CD4-positive, CD25-positive, alpha-beta regulatory T cell (primary cell): Measurements from ENCODE around the gene C6orf15. TPM values are rescaled to one million over a fixed set of nuclear protein-coding genes. Genes with fewer than 3 reads are reported as not detected.

Experiments
- ATAC-seq, 2 donors: fragments of 150-1000 bp; cut with Tn5 transposase; one replicate each; pipeline ENCODE4 v1.10.0; 2021; ENCODE audit warnings: low read depth in 2 of 2, moderate number of reproducible peaks in 2 of 2, moderate library complexity in 1 of 2
- DNase-seq, 3 donors: peaks; one replicate each; pipeline versions ENCODE4 v3.0.0 to v3.0.0-alpha.2; 2012 to 2022; ENCODE audit warnings: mixed read lengths in 1 of 3
- H3K27ac ChIP-seq: one replicate; pipeline ENCODE4 v1.7.0; 2013; ENCODE audit warnings: mild to moderate bottlenecking, low read length; ENCODE audit not compliant: insufficient read depth, poor library complexity, severe bottlenecking
- H3K27me3 ChIP-seq: one replicate; pipeline ENCODE4 v1.7.0; 2013; ENCODE audit warnings: low read length; ENCODE audit not compliant: control insufficient read depth, insufficient read depth
- H3K36me3 ChIP-seq: one replicate; pipeline ENCODE4 v1.7.0; 2013; ENCODE audit warnings: mild to moderate bottlenecking, low read length, moderate library complexity; ENCODE audit not compliant: control insufficient read depth, insufficient read depth
- H3K4me1 ChIP-seq: 2 replicates; pipeline ENCODE4 v1.7.0; 2013; ENCODE audit warnings: mild to moderate bottlenecking, low read length; ENCODE audit not compliant: insufficient read depth, control insufficient read depth, poor library complexity, severe bottlenecking
- H3K4me3 ChIP-seq: one replicate; pipeline ENCODE4 v1.7.0; 2013; ENCODE audit warnings: low read depth, mild to moderate bottlenecking, low read length, moderate library complexity
- H3K9me3 ChIP-seq, 2 experiments: 1 replicate in 1 of 2; 2 replicates in 1 of 2; pipeline ENCODE4 v1.7.0; 2013; ENCODE audit warnings: low read length in 2 of 2, mild to moderate bottlenecking in 1 of 2, moderate library complexity in 1 of 2; ENCODE audit not compliant: control insufficient read depth in 2 of 2
- H3K27ac Mint-ChIP-seq, 3 donors: one replicate each; pipeline ENCODE4 v1.8.0; 2020 to 2022; ENCODE audit warnings: mild to moderate bottlenecking in 3 of 3, mixed read lengths in 3 of 3, moderate library complexity in 2 of 3
- H3K27me3 Mint-ChIP-seq: one replicate; pipeline ENCODE4 v1.8.0; 2022; ENCODE audit warnings: mild to moderate bottlenecking, mixed read lengths
- H3K36me3 Mint-ChIP-seq: one replicate; pipeline ENCODE4 v1.8.0; 2020; ENCODE audit warnings: mixed read lengths
- H3K4me1 Mint-ChIP-seq, 4 donors: one replicate each; pipeline ENCODE4 v1.8.0; 2020 to 2022; ENCODE audit warnings: mixed read lengths in 4 of 4, mild to moderate bottlenecking in 1 of 4
- H3K4me3 Mint-ChIP-seq, 4 donors: one replicate each; pipeline ENCODE4 v1.8.0; 2020 to 2022; ENCODE audit warnings: mild to moderate bottlenecking in 4 of 4, mixed read lengths in 4 of 4, moderate library complexity in 3 of 4
- H3K9me3 Mint-ChIP-seq, 7 donors: one replicate each; pipeline ENCODE4 v1.8.0; 2020 to 2022; ENCODE audit warnings: mixed read lengths in 7 of 7, mild to moderate bottlenecking in 3 of 7, moderate library complexity in 2 of 7
- polyA plus RNA-seq, 4 donors: library from polyadenylated mRNA; unstranded; fragments of 300-500 nt; fragmentation: Illumina TruSeq; gene quantifications; one replicate each; pipeline ENCODE4 v1.2.3, GENCODE V29; 2021
- total RNA-seq: library from RNA; stranded (reverse); gene quantifications from one replicate; pipeline ENCODE4 v1.2.3, GENCODE V29; 2022

Gene C6orf15
- total and polyA plus RNA-seq, 5 donors from 2014 or later: not detected

GRCh38 chr6:31120151-31120915 lies 8.0 kb upstream of the C6orf15 start, which contains the start of gene CDSN:
TSS of gene CDSN (minus strand) at chr6:31120446. CDS start at chr6:31120419, 27 bp downstream.
- Mint-ChIP-seq H3K27me3 (peaks cover 12% of the 10 kb centered on the region), H3K4me3 (no peak within 1 kb of the TSS), H3K36me3 (no peaks in the 10 kb centered on the region), H3K27ac (no peak within 1 kb of the TSS), H3K4me1 (no peaks in the 10 kb centered on the region), H3K9me3 (peaks cover 0 to 1% (median 0%) of the 10 kb centered on the region in 7 donors)
- no peaks in the 10 kb centered on the region for H3K36me3 ChIP-seq
- ATAC-seq (no peak), DNase-seq (no peak)
- H3K9me3 ChIP-seq: no peaks in the 10 kb centered on the region
- H3K27me3 ChIP-seq: no peaks in the 10 kb centered on the region
- H3K27ac ChIP-seq: no peak within 1 kb of the TSS
- H3K4me3 ChIP-seq: no peak within 1 kb of the TSS
- no peaks in the 10 kb centered on the region for H3K4me1 ChIP-seq

GRCh38 chr6:31118178-31118577 lies 5.8 kb upstream of the C6orf15 start:
- H3K27me3 ChIP-seq: no peaks in the 10 kb centered on the region
- H3K9me3 Mint-ChIP-seq: peaks cover 0 to 1% (median 0%) of the 10 kb centered on the region in 7 donors
- no peaks in the 10 kb centered on the region for H3K36me3 ChIP-seq
- H3K9me3 ChIP-seq: no peaks in the 10 kb centered on the region
- peaks cover 16% of the 10 kb centered on the region for H3K27me3 Mint-ChIP-seq
- H3K4me3 ChIP-seq: no peak overlapping the region
- H3K4me1 Mint-ChIP-seq: peaks cover 0 to 8% (median 1%) of the 10 kb centered on the region in 4 donors
- no peaks in the 10 kb centered on the region for H3K36me3 Mint-ChIP-seq
- H3K4me3 Mint-ChIP-seq: no peak overlapping the region
- no peaks in the 10 kb centered on the region for H3K4me1 ChIP-seq
- H3K27ac Mint-ChIP-seq: peak overlapping the region in 1 of 3 donors; percentile 44
- no peak for DNase-seq
- H3K27ac ChIP-seq: no peak overlapping the region
- no peak for ATAC-seq

GRCh38 chr6:31116661-31117385 lies 4.4 kb upstream of the C6orf15 start:
- Histone ChIP-seq H3K27ac (no peak overlapping the region), H3K4me3 (no peak overlapping the region), H3K4me1 (no peaks in the 10 kb centered on the region), H3K9me3 (no peaks in the 10 kb centered on the region), H3K27me3 (no peaks in the 10 kb centered on the region), H3K36me3 (no peaks in the 10 kb centered on the region)
- H3K27me3 Mint-ChIP-seq: peaks cover 14% of the 10 kb centered on the region
- DNase-seq: no peak
- H3K9me3 Mint-ChIP-seq: no peaks in the 10 kb centered on the region
- H3K4me3 Mint-ChIP-seq: no peak overlapping the region
- peaks cover 0 to 8% (median 1%) of the 10 kb centered on the region in 4 donors for H3K4me1 Mint-ChIP-seq
- no peaks in the 10 kb centered on the region for H3K36me3 Mint-ChIP-seq
- H3K27ac Mint-ChIP-seq: peak overlapping the region in 1 of 3 donors; percentile 26
- no peak for ATAC-seq

- Histone ChIP-seq H3K27ac (no peak overlapping the region), H3K4me3 (no peak overlapping the region), H3K27me3 (no peaks in the 10 kb centered on the region), H3K36me3 (no peaks in the 10 kb centered on the region), H3K9me3 (no peaks in the 10 kb centered on the region), H3K4me1 (no peaks in the 10 kb centered on the region)
- Mint-ChIP-seq H3K36me3 (no peaks in the 10 kb centered on the region), H3K27ac (no peak overlapping the region), H3K27me3 (peaks cover 11% of the 10 kb centered on the region), H3K9me3 (no peaks in the 10 kb centered on the region), H3K4me1 (peaks cover 0 to 8% (median 1%) of the 10 kb centered on the region in 4 donors), H3K4me3 (no peak overlapping the region)
- ATAC-seq (no peak), DNase-seq (no peak)
Measured at GRCh38 chr6:31115941-31116560, 3.7 kb upstream of the C6orf15 start.

GRCh38 chr6:31114970-31115849 lies 2.8 kb upstream of the C6orf15 start:
- no peaks in the 10 kb centered on the region for H3K36me3 ChIP-seq
- DNase-seq (peak in 1 of 3 donors; percentile 28), ATAC-seq (peak in 1 of 2 donors; percentile 42)
- H3K9me3 ChIP-seq: no peaks in the 10 kb centered on the region
- peaks cover 11% of the 10 kb centered on the region for H3K27me3 Mint-ChIP-seq
- no peaks in the 10 kb centered on the region for H3K4me1 ChIP-seq
- H3K27ac ChIP-seq: no peak overlapping the region
- no peaks in the 10 kb centered on the region for H3K27me3 ChIP-seq
- peaks cover 0 to 8% (median 1%) of the 10 kb centered on the region in 4 donors for H3K4me1 Mint-ChIP-seq
- no peak overlapping the region for H3K4me3 ChIP-seq
- H3K36me3 Mint-ChIP-seq: no peaks in the 10 kb centered on the region
- peak overlapping the region; percentile 50 to 77 (median 57) for H3K27ac Mint-ChIP-seq
- H3K4me3 Mint-ChIP-seq: no peak overlapping the region
- no peaks in the 10 kb centered on the region for H3K9me3 Mint-ChIP-seq

GRCh38 chr6:31114541-31114878 lies 2.1 kb upstream of the C6orf15 start, which contains the start of gene PSORS1C1:
TSS of gene PSORS1C1 (plus strand) at chr6:31114800. CDS start at chr6:31129633, 14,833 bp downstream.
- no peaks in the 10 kb centered on the region for H3K36me3 ChIP-seq
- DNase-seq (no peak), ATAC-seq (no peak)
- Mint-ChIP-seq H3K9me3 (no peaks in the 10 kb centered on the region), H3K4me3 (no peak within 1 kb of the TSS), H3K27ac (peak within 1 kb of the TSS; percentile 50 to 77 (median 57)), H3K4me1 (peaks cover 0 to 8% (median 1%) of the 10 kb centered on the region in 4 donors), H3K27me3 (peaks cover 14% of the 10 kb centered on the region), H3K36me3 (no peaks in the 10 kb centered on the region)
- H3K27ac ChIP-seq: no peak within 1 kb of the TSS
- no peaks in the 10 kb centered on the region for H3K9me3 ChIP-seq
- no peaks in the 10 kb centered on the region for H3K27me3 ChIP-seq
- H3K4me3 ChIP-seq: no peak within 1 kb of the TSS
- no peaks in the 10 kb centered on the region for H3K4me1 ChIP-seq
